GM21786 (cell line): ENCODE data around the gene RDM1.

Experiments
- ATAC-seq: cut with Tn5 transposase; IDR thresholded peaks from one replicate; pipeline ENCODE4 v1.9.1; 2021; ENCODE audit not compliant: unreplicated experiment

Gene RDM1

DNA sequence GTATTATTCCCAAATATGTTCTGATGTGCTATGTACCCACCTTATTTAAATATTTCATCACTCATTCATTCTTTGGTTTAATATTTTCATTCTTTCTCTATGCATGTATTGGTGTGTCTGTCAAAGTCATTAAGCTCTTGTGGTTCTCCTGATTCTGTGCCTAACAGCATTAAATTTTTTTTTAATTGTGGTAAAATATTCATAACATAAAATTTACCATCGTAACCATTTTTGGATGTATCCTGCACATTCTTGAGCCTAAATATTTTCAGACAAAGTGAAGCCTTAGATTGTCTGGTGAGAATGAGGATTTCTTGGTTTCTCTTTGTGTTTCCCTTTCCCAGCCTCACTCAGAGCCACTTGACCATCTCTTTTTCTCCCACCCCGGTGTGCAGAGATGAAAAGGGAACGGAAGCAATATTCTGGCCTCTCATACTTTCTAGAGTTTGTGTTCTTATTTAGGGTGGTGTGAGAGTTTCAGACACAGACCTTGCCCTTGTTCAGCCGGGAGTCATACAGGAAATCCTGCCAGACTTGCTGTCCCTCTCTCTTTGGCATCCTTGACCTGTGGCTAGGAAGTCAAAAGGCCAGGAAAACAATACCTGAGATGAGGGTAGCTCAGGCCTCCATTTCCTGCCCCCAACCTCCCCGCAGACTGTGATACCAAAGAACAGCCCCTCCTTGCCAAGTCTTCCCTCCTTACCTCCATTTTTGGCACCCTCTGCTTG, 55.3 kb downstream of the RDM1 start:
- ATAC-seq: no peak

DNA sequence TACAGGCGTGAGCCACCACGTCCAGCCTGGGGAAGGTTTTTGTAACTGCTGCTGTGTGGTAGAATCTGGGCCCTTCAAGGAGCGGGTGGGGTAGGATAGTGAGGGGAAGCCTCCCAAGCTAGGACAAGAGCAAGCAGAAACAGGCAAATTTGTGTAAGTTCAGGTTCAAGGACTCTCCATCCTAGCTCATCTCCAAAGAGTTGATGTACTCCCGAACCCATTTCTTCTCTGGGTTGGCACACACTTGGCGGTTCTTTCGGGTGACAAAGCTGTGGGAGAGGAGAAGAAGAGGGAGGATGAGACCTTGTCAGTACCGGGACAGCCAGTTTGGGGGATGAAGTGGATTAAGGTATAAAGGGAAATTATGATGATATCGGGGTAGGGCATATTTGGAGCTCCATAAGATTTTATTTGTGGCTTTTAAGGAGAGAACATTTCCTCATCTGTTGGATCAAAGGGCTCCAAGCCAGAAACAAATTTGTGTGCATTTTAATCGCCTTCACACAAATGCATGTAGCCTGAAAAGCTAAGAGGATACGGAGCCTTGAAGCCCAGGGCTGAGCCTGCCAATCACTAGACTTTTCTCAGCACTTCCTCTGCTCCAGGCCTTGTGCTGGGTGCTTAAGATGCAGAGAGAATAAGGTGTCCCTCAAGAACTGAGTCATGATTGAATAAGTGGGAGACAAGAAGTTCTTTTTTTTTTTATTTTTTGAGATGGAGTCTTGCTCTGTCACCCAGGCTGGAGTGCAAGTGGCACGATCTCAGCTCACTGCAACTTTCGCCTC, 58.2 kb downstream of the RDM1 start:
- no peak for ATAC-seq

DNA sequence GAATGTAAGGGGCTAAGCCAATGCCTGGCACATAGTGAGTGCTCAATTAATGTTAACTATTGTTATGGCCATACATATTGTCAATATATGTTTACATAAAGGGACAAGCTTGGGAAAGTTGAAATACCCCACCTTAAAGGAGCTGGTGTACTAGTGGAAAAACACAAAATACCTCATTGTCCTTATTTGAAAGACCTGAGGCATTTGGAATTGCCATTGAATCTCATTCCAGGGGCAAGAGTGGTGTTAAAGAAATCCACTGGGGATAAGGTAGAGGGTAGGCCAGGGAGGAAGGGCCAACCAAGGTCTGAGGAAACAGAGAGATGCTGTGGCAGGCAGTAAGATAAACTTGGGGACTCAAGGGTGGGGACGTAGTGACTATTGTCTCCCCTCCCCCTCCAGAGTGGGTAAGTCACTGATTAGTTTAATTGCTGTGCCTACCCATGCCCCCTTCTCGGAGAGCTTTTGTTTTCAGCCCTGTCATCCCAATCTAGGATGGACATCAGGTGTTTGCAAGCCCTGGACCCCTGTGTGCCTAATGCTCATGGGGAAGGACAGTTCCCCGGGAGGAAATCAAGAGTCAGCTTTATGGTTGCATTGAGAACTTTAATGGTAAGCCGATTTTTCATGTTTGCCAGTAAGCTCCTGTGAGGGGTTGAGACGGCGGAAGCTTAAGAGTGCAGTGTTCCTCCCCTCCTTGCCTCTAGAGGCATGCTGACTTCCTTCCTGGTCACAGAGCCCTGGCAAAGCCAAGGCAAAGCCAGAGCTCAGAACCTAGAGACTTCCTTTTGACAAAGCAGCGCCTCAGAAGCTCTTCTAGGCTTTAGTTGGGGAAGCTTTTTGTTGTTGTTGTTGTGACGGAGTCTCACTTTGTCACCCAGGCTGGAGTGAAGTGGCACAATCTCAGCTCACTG, 59.4 kb downstream of the RDM1 start:
- ATAC-seq: no peak

DNA sequence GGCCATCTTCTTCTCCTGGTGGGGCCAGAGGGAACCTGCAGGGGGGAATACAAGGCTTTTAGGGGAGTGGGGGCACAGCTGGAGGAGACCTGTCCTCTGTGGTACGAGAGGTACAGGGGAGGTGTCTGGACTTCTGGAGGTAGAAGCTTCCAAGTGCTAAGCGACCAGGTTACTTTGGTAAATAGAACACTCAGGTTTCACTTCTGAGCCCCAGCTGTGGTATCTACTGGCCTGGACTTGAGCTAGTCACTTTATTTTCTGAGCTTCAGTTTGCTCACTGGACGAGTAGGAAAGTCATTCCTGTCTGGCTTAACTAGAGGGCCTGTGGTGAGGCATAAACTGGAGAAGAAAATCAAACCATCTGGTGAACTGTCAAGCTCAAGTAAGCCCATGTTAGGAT, 61.8 kb downstream of the RDM1 start, which contains the start of gene HEATR9:
TSS of gene HEATR9 (minus strand) at position 155 of the 400 bp plus-strand sequence. CDS start at position 6, 149 bp downstream.
- no peak for ATAC-seq
